Liver (tissue), 3 donors: ENCODE measurements around the gene RHOH.

Source experiments
- GABPA ChIP-seq, 2 donors: IDR thresholded peaks in 1 of 2; conservative IDR thresholded peaks in 1 of 2; 2 replicates each; pipeline ENCODE4 v1.6.1; 2016; ENCODE audit warnings: antibody characterized with exemption in 2 of 2, mild to moderate bottlenecking in 1 of 2, moderate library complexity in 1 of 2
- MAX ChIP-seq: IDR thresholded peaks from 2 replicates; pipeline ENCODE4 v1.6.1; 2016; ENCODE audit warnings: antibody characterized with exemption
- SP1 ChIP-seq: IDR thresholded peaks from 2 replicates; pipeline ENCODE4 v1.6.1; 2018; ENCODE audit warnings: antibody characterized with exemption, mild to moderate bottlenecking
- TAF1 ChIP-seq: conservative IDR thresholded peaks from 2 replicates; pipeline ENCODE4 v1.6.1; 2016; ENCODE audit warnings: antibody characterized with exemption, mild to moderate bottlenecking
- TF ChIP-seq, protein P1 (sequence below): fragments of 150-350 bp; IDR thresholded peaks from 2 replicates; pipeline ENCODE4 v1.5.1; 2017; ENCODE audit warnings: improper control_type of control experiment, low read depth, low read length; ENCODE audit not compliant: missing input control
- donor health status: healthy.
- donor health status: healthy.

- TF ChIP-seq, protein P1, sequence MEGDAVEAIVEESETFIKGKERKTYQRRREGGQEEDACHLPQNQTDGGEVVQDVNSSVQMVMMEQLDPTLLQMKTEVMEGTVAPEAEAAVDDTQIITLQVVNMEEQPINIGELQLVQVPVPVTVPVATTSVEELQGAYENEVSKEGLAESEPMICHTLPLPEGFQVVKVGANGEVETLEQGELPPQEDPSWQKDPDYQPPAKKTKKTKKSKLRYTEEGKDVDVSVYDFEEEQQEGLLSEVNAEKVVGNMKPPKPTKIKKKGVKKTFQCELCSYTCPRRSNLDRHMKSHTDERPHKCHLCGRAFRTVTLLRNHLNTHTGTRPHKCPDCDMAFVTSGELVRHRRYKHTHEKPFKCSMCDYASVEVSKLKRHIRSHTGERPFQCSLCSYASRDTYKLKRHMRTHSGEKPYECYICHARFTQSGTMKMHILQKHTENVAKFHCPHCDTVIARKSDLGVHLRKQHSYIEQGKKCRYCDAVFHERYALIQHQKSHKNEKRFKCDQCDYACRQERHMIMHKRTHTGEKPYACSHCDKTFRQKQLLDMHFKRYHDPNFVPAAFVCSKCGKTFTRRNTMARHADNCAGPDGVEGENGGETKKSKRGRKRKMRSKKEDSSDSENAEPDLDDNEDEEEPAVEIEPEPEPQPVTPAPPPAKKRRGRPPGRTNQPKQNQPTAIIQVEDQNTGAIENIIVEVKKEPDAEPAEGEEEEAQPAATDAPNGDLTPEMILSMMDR: no peak
- TF ChIP-seq TAF1 (no peak), MAX (no peak), GABPA (IDR thresholded peaks at IDR 0.05 in 1 of 2, conservative IDR thresholded peaks at IDR 0.05 in 1 of 2) (no peak), SP1 (no peak)
Measured at GRCh38 chr4:40253906-40254305, 57.1 kb downstream of the RHOH start.
